C1 segment of cervical spinal cord (tissue), 14 donors: ENCODE measurements around the gene TXNRD3.
A peak's percentile ranks its signal among the peaks of the same experiment; 100 is the strongest.
"Not testable (repeated sequence)": the region's sequence is repeated elsewhere in the genome, so short reads cannot be mapped to it uniquely, and the experiment has no call there.

Experiments used
- DNase-seq, 14 donors: peaks; one replicate each; lab custom pipeline; 2025; lab: John Stamatoyannopoulos, UW

The TXNRD3 gene

GRCh38 chr3:126646674-126647073 is 8.2 kb downstream of the TXNRD3 start:
- DNase-seq, result no peak

- no peak for DNase-seq
These were observed 10.3 kb downstream of the TXNRD3 start for GRCh38 chr3:126644615-126645014.

GRCh38 chr3:126638790-126639189 is 16.1 kb downstream of the TXNRD3 start:
- DNase-seq, result no peak

- DNase-seq, result no peak
These were observed 18.5 kb downstream of the TXNRD3 start for GRCh38 chr3:126636436-126636835.

- DNase-seq, result no peak
These were observed 20.1 kb downstream of the TXNRD3 start for GRCh38 chr3:126634803-126635202.

- DNase-seq, result no peak
These were observed 24.9 kb downstream of the TXNRD3 start for GRCh38 chr3:126630020-126630419.

GRCh38 chr3:126625735-126626134 is 29.2 kb downstream of the TXNRD3 start:
- DNase-seq, result not testable (repeated sequence)

- DNase-seq, result no peak
These were observed 32.2 kb downstream of the TXNRD3 start for GRCh38 chr3:126622694-126623093.

GRCh38 chr3:126621627-126622345 is 33.1 kb downstream of the TXNRD3 start:
- peak in 1 of 14 donors; percentile 68 for DNase-seq

GRCh38 chr3:126621171-126621570 is 33.8 kb downstream of the TXNRD3 start:
- peak in 2 of 14 donors; percentile 1 to 86 for DNase-seq

GRCh38 chr3:126620738-126621137 is 34.2 kb downstream of the TXNRD3 start:
- DNase-seq, result no peak

GRCh38 chr3:126618760-126619159 is 36.2 kb downstream of the TXNRD3 start:
- no peak for DNase-seq

GRCh38 chr3:126618021-126618420 is 36.9 kb downstream of the TXNRD3 start:
- no peak for DNase-seq

- DNase-seq, result no peak
These were observed 37.4 kb downstream of the TXNRD3 start for GRCh38 chr3:126617571-126617970.

GRCh38 chr3:126616931-126617330 is 38.0 kb downstream of the TXNRD3 start:
- no peak for DNase-seq

- DNase-seq, result no peak
These were observed 41.3 kb downstream of the TXNRD3 start for GRCh38 chr3:126613479-126614188.

- DNase-seq, result no peak
These were observed 42.3 kb downstream of the TXNRD3 start for GRCh38 chr3:126612479-126613205.

GRCh38 chr3:126609909-126610308 is 45.0 kb downstream of the TXNRD3 start:
- no peak for DNase-seq

GRCh38 chr3:126607214-126607908 is 47.6 kb downstream of the TXNRD3 start:
- DNase-seq, result no peak

GRCh38 chr3:126606001-126606400 is 48.9 kb downstream of the TXNRD3 start:
- DNase-seq, result peak in 4 of 14 donors; percentile 3 to 9 (median 5)

- DNase-seq, result peak in 1 of 14 donors; percentile 26
These were observed 50.2 kb downstream of the TXNRD3 start for GRCh38 chr3:126604691-126605090.

- no peak for DNase-seq
These were observed 55.8 kb downstream of the TXNRD3 start for GRCh38 chr3:126599101-126599500.
